Fibroblast of skin of left quadriceps (primary cell): Measurements from ENCODE around the gene NDUFA13.
A peak's percentile ranks its signal among the peaks of the same experiment; 100 is the strongest.
"Not testable (repeated sequence)": the region's sequence is repeated elsewhere in the genome, so short reads cannot be mapped to it uniquely, and the experiment has no call there.

Experiments used
- DNase-seq, 2 experiments: peaks; one replicate each; pipeline ENCODE4 v3.0.0-alpha.2; 2013; ENCODE audit warnings: low read depth in 2 of 2

NDUFA13 gene

GRCh38 chr19:19515642-19516519 is at the start of gene NDUFA13:
Gene NDUFA13 (plus strand): TSS chr19:19516225. CDS start chr19:19516239, 14 bp downstream.
- peak; percentile 83 to 84 for DNase-seq

- no peak for DNase-seq
Measured at GRCh38 chr19:19468424-19469050, 47.5 kb upstream of the NDUFA13 start.

GRCh38 chr19:19470579-19470978 is 45.4 kb upstream of the NDUFA13 start:
- no peak for DNase-seq

GRCh38 chr19:19471682-19472081 is 44.3 kb upstream of the NDUFA13 start:
- no peak for DNase-seq

GRCh38 chr19:19472106-19472505 is 43.9 kb upstream of the NDUFA13 start:
- not testable (repeated sequence) for DNase-seq

GRCh38 chr19:19475015-19475765 is 40.8 kb upstream of the NDUFA13 start:
- DNase-seq: no peak

GRCh38 chr19:19475849-19476828 is 39.9 kb upstream of the NDUFA13 start:
- no peak for DNase-seq

GRCh38 chr19:19477705-19478383 is 38.2 kb upstream of the NDUFA13 start:
- DNase-seq: no peak

- no peak for DNase-seq
Measured at GRCh38 chr19:19480688-19481087, 35.3 kb upstream of the NDUFA13 start.

GRCh38 chr19:19482809-19483596 is 33.0 kb upstream of the NDUFA13 start:
- DNase-seq: no peak

- DNase-seq: no peak
Measured at GRCh38 chr19:19485161-19485997, 30.6 kb upstream of the NDUFA13 start.

- no peak for DNase-seq
Measured at GRCh38 chr19:19485998-19486290, 30.1 kb upstream of the NDUFA13 start.

GRCh38 chr19:19486343-19487076 is 29.5 kb upstream of the NDUFA13 start:
- no peak for DNase-seq

GRCh38 chr19:19487077-19487949 is 28.7 kb upstream of the NDUFA13 start:
- DNase-seq: no peak

GRCh38 chr19:19487950-19488874 is 27.8 kb upstream of the NDUFA13 start:
- DNase-seq: no peak
